ENCODE data around the gene NEXN. TPM values are rescaled to one million over a fixed set of nuclear protein-coding genes. Genes with fewer than 3 reads are reported as not detected.

Gene NEXN
- total RNA-seq, 1 experiment from 2014 or later: 0.92 TPM

- Histone ChIP-seq H3K36me3 (ENCODE audit: low read depth) (peaks cover 75% of the 10 kb centered on the region), H2AFZ (no peak overlapping the region), H3K4me3 (no peak overlapping the region), H3K79me2 (ENCODE audit: low read depth) (no peaks in the 10 kb centered on the region), H4K20me1 (ENCODE audit: insufficient read depth) (peaks cover 67% of the 10 kb centered on the region), H3K9me3 (ENCODE audit: insufficient read depth, low read depth) (no peaks in the 10 kb centered on the region), H3K27ac (no peak overlapping the region), H3K27me3 (ENCODE audit: insufficient read depth, low read depth) (no peaks in the 10 kb centered on the region), H3F3A (ENCODE audit: insufficient read depth, low read depth) (peaks cover 38% of the 10 kb centered on the region), H3K4me1 (replicated peaks; ENCODE audit: insufficient read depth) (no peaks in the 10 kb centered on the region), H3K9me2 (ENCODE audit: insufficient read depth) (no peaks in the 10 kb centered on the region), H3K4me2 (no peak overlapping the region)
- intact Hi-C loops (cut with micrococcal nuclease; ENCODE audit: unreplicated experiment): no loop called here
- POLR2A ChIA-PET (ENCODE audit: unreplicated experiment): interaction anchor here (0.6 kb wide), 1 partner anchor 25 kb away, joined by 4 read pairs; no protein-coding TSS in a partner anchor
- TF ChIP-seq CTCF (conservative IDR thresholded peaks at IDR 0.05): no peak
- TF ChIP-seq EZH2 (IDR thresholded peaks at IDR 0.05; ENCODE audit: low read depth): no peak
- DNase-seq: no peak
- no TSS peak for BruUV-seq (replicated peaks)
- CTCF ChIA-PET: no interaction called here
Measured at GRCh38 chr1:77950873-77951272, 62.4 kb downstream of the NEXN start.

- Histone ChIP-seq H3K9me2 (ENCODE audit: insufficient read depth) (no peaks in the 10 kb centered on the region), H3K27ac (no peak overlapping the region), H3K4me1 (replicated peaks; ENCODE audit: insufficient read depth) (no peaks in the 10 kb centered on the region), H3F3A (ENCODE audit: insufficient read depth, low read depth) (peaks cover 34% of the 10 kb centered on the region), H3K4me2 (no peak overlapping the region), H3K79me2 (ENCODE audit: low read depth) (no peaks in the 10 kb centered on the region; the same call in 1 of the 2 replicates), H3K27me3 (ENCODE audit: insufficient read depth, low read depth) (no peaks in the 10 kb centered on the region), H3K9me3 (ENCODE audit: insufficient read depth, low read depth) (no peaks in the 10 kb centered on the region), H2AFZ (no peak overlapping the region), H4K20me1 (ENCODE audit: insufficient read depth) (peaks cover 66% of the 10 kb centered on the region), H3K36me3 (ENCODE audit: low read depth) (peaks cover 76% of the 10 kb centered on the region), H3K4me3 (no peak overlapping the region)
- intact Hi-C loops (cut with micrococcal nuclease; ENCODE audit: unreplicated experiment): no loop called here
- CTCF ChIA-PET: no interaction called here
- DNase-seq: no peak
- BruUV-seq (replicated peaks): no TSS peak
- POLR2A ChIA-PET (ENCODE audit: unreplicated experiment): interaction anchor here (0.6 kb wide), 1 partner anchor 25 kb away, joined by 4 read pairs; no protein-coding TSS in a partner anchor
- no peak for TF ChIP-seq CTCF (conservative IDR thresholded peaks at IDR 0.05)
- no peak for TF ChIP-seq EZH2 (IDR thresholded peaks at IDR 0.05; ENCODE audit: low read depth)
Measured at GRCh38 chr1:77951328-77951727, 62.9 kb downstream of the NEXN start.

- TF ChIP-seq EZH2 (IDR thresholded peaks at IDR 0.05; ENCODE audit: low read depth) (no peak), CTCF (conservative IDR thresholded peaks at IDR 0.05) (no peak)
- Histone ChIP-seq H3K4me1 (replicated peaks; ENCODE audit: insufficient read depth) (no peaks in the 10 kb centered on the region), H3F3A (ENCODE audit: insufficient read depth, low read depth) (peaks cover 17% of the 10 kb centered on the region), H3K9me2 (ENCODE audit: insufficient read depth) (no peaks in the 10 kb centered on the region), H3K36me3 (ENCODE audit: low read depth) (peaks cover 65% of the 10 kb centered on the region), H3K4me2 (no peak overlapping the region), H3K4me3 (no peak overlapping the region), H2AFZ (no peak overlapping the region), H4K20me1 (ENCODE audit: insufficient read depth) (peaks cover 62% of the 10 kb centered on the region), H3K79me2 (ENCODE audit: low read depth) (peaks cover 10% of the 10 kb centered on the region), H3K27ac (no peak overlapping the region), H3K27me3 (ENCODE audit: insufficient read depth, low read depth) (no peaks in the 10 kb centered on the region), H3K9me3 (ENCODE audit: insufficient read depth, low read depth) (no peaks in the 10 kb centered on the region)
- BruUV-seq (replicated peaks): no TSS peak
- ChIA-PET POLR2A (ENCODE audit: unreplicated experiment) (no interaction called here), CTCF (no interaction called here)
- no peak for DNase-seq
- intact Hi-C loops (cut with micrococcal nuclease; ENCODE audit: unreplicated experiment): no loop called here
Measured at GRCh38 chr1:77953907-77954306, 65.5 kb downstream of the NEXN start.

Measured in PC-9 (cell line).